ENCODE results near the gene IFT20.

Gene IFT20

GRCh38 chr17:28317966-28318758 lies 17.1 kb downstream of the IFT20 start:
- Histone ChIP-seq H3K9me2 (replicated peaks; ENCODE audit: low read depth, low read length) (no peaks in the 10 kb centered on the region), H3K9me3 (ENCODE audit: insufficient read depth, low read depth, low read length) (no peaks in the 10 kb centered on the region), H3K36me3 (ENCODE audit: insufficient read depth, low read length) (no peaks in the 10 kb centered on the region), H3K4me3 (ENCODE audit: low read length, poor library complexity, severe bottlenecking) (peak overlapping the region; percentile 98), H3K4me2 (ENCODE audit: low read depth, low read length, poor library complexity, severe bottlenecking) (peak overlapping the region; percentile 97), H3K9ac (ENCODE audit: low read depth, low read length, poor library complexity, severe bottlenecking) (peak overlapping the region; percentile 98), H4K20me1 (ENCODE audit: insufficient read depth, low read length, poor library complexity, severe bottlenecking) (peaks cover 39% of the 10 kb centered on the region), H3K4me1 (ENCODE audit: insufficient read depth, low read length, poor library complexity, severe bottlenecking) (peaks cover 51% of the 10 kb centered on the region), H3F3A (ENCODE audit: low read depth) (peaks cover 3% of the 10 kb centered on the region), H3K27me3 (ENCODE audit: insufficient read depth, low read length, poor library complexity, severe bottlenecking) (no peaks in the 10 kb centered on the region), H3K79me2 (ENCODE audit: insufficient read depth, low read length) (peaks cover 56% of the 10 kb centered on the region), H2AFZ (ENCODE audit: low read length) (peak overlapping the region; percentile 47)
- TF ChIP-seq CTCF (conservative IDR thresholded peaks at IDR 0.05; ENCODE audit: low read length), result no peak
- no peak for TF ChIP-seq EZH2phosphoT487 (IDR thresholded peaks at IDR 0.05; ENCODE audit: borderline replicate concordance)

- Histone ChIP-seq H3K9me2 (replicated peaks; ENCODE audit: low read depth, low read length) (no peaks in the 10 kb centered on the region), H3F3A (ENCODE audit: low read depth) (peaks cover 3% of the 10 kb centered on the region), H3K4me1 (ENCODE audit: insufficient read depth, low read length, poor library complexity, severe bottlenecking) (peaks cover 43% of the 10 kb centered on the region), H3K79me2 (ENCODE audit: insufficient read depth, low read length) (peaks cover 47% of the 10 kb centered on the region), H4K20me1 (ENCODE audit: insufficient read depth, low read length, poor library complexity, severe bottlenecking) (peaks cover 30% of the 10 kb centered on the region), H3K27me3 (ENCODE audit: insufficient read depth, low read length, poor library complexity, severe bottlenecking) (no peaks in the 10 kb centered on the region), H3K4me2 (ENCODE audit: low read depth, low read length, poor library complexity, severe bottlenecking) (peak overlapping the region; percentile 97), H3K9me3 (ENCODE audit: insufficient read depth, low read depth, low read length) (no peaks in the 10 kb centered on the region), H3K4me3 (ENCODE audit: low read length, poor library complexity, severe bottlenecking) (peak overlapping the region; percentile 98), H2AFZ (ENCODE audit: low read length) (no peak overlapping the region), H3K9ac (ENCODE audit: low read depth, low read length, poor library complexity, severe bottlenecking) (peak overlapping the region; percentile 98), H3K36me3 (ENCODE audit: insufficient read depth, low read length) (no peaks in the 10 kb centered on the region)
- TF ChIP-seq CTCF (conservative IDR thresholded peaks at IDR 0.05; ENCODE audit: low read length) (no peak), EZH2phosphoT487 (IDR thresholded peaks at IDR 0.05; ENCODE audit: borderline replicate concordance) (no peak)
Measured at GRCh38 chr17:28317099-28317965, 17.9 kb downstream of the IFT20 start.

- Histone ChIP-seq H3K9me3 (ENCODE audit: insufficient read depth, low read depth, low read length) (no peaks in the 10 kb centered on the region), H3K4me2 (ENCODE audit: low read depth, low read length, poor library complexity, severe bottlenecking) (no peak overlapping the region), H3K9me2 (replicated peaks; ENCODE audit: low read depth, low read length) (no peaks in the 10 kb centered on the region), H3K4me3 (ENCODE audit: low read length, poor library complexity, severe bottlenecking) (no peak overlapping the region), H3K4me1 (ENCODE audit: insufficient read depth, low read length, poor library complexity, severe bottlenecking) (peaks cover 30% of the 10 kb centered on the region), H3K9ac (ENCODE audit: low read depth, low read length, poor library complexity, severe bottlenecking) (no peak overlapping the region), H2AFZ (ENCODE audit: low read length) (no peak overlapping the region), H3K79me2 (ENCODE audit: insufficient read depth, low read length) (peaks cover 35% of the 10 kb centered on the region), H3K36me3 (ENCODE audit: insufficient read depth, low read length) (no peaks in the 10 kb centered on the region), H3F3A (ENCODE audit: low read depth) (peaks cover 2% of the 10 kb centered on the region), H3K27me3 (ENCODE audit: insufficient read depth, low read length, poor library complexity, severe bottlenecking) (no peaks in the 10 kb centered on the region), H4K20me1 (ENCODE audit: insufficient read depth, low read length, poor library complexity, severe bottlenecking) (peaks cover 18% of the 10 kb centered on the region)
- TF ChIP-seq EZH2phosphoT487 (IDR thresholded peaks at IDR 0.05; ENCODE audit: borderline replicate concordance) (no peak), CTCF (conservative IDR thresholded peaks at IDR 0.05; ENCODE audit: low read length) (no peak)
Measured at GRCh38 chr17:28315846-28316705, 19.2 kb downstream of the IFT20 start.
